Measurements from ENCODE around the gene CSNK1G2. TPM values are rescaled to one million over a fixed set of nuclear protein-coding genes. Genes with fewer than 3 reads are reported as not detected.

CSNK1G2 gene
- total RNA-seq, 4 donors from 2014 or later, result 34.1 to 52.6 (median 48.5) TPM

- H3K4me3 ChIP-seq, result no peak overlapping the region
- no peaks in the 10 kb centered on the region for H3K9me3 ChIP-seq
- H3K27me3 ChIP-seq, result no peaks in the 10 kb centered on the region
- H3K36me3 ChIP-seq, result peaks cover 7 to 38% (median 25%) of the 10 kb centered on the region in 4 donors
- TF ChIP-seq EP300 (IDR thresholded peaks at IDR 0.05) (no peak), POLR2AphosphoS5 (IDR thresholded peaks at IDR 0.05) (no peak), CTCF (IDR thresholded peaks at IDR 0.05) (no peak), POLR2A (IDR thresholded peaks at IDR 0.05; ENCODE audit: low read depth) (no peak)
- H3K27ac ChIP-seq (replicated peaks in 1 of 4), result no peak overlapping the region
- 97% methylated on average over 12 of the region's 16 CpGs for WGBS
- no peak for DNase-seq (ENCODE audit: extremely low spot score)
- intact Hi-C loops (cut with DNase I), result no loop called here
- H3K4me1 ChIP-seq, result peaks cover 0 to 22% (median 11%) of the 10 kb centered on the region in 4 donors
These were observed 9.7 kb downstream of the CSNK1G2 start for GRCh38 chr19:1950640-1951039.

DNA sequence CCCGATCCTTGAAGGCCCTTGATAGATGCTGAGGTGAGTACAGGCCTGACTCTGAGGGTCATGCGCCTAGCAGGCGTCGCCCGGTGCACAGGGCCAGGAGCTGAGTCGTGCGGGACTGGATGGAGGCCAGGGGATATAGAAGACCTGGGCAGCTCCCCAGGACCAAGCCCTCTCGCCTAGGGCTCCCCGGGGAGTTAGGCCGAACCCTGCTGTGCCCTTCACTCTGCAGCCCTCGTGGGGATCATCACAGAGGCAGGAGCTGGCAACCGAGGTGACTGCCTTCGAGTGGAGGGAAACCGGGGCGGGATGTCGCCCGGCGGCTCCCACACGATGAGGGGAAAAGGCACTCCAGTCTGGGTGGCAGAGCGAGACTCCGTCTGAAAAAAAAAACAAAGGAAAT, 11.7 kb downstream of the CSNK1G2 start:
- no peak overlapping the region for H3K27ac ChIP-seq (replicated peaks in 1 of 4)
- H3K27me3 ChIP-seq, result no peaks in the 10 kb centered on the region
- no peaks in the 10 kb centered on the region for H3K9me3 ChIP-seq
- peaks cover 7 to 38% (median 26%) of the 10 kb centered on the region in 4 donors for H3K36me3 ChIP-seq
- no peak overlapping the region for H3K4me3 ChIP-seq
- intact Hi-C loops (cut with DNase I), result no loop called here
- no peak for DNase-seq (ENCODE audit: extremely low spot score)
- whole genome bisulfite sequencing, result 87% methylated on average over 21 of the region's 21 CpGs
- peaks cover 0 to 32% (median 19%) of the 10 kb centered on the region in 4 donors for H3K4me1 ChIP-seq
- no peak for TF ChIP-seq EP300 (IDR thresholded peaks at IDR 0.05)
- TF ChIP-seq POLR2AphosphoS5 (IDR thresholded peaks at IDR 0.05), result no peak
- TF ChIP-seq CTCF (IDR thresholded peaks at IDR 0.05), result no peak
- TF ChIP-seq POLR2A (IDR thresholded peaks at IDR 0.05; ENCODE audit: low read depth), result no peak

GRCh38 chr19:1953037-1953436, 12.1 kb downstream of the CSNK1G2 start:
- Histone ChIP-seq H3K27ac (replicated peaks in 1 of 4) (no peak overlapping the region), H3K4me3 (no peak overlapping the region), H3K4me1 (peaks cover 0 to 36% (median 20%) of the 10 kb centered on the region in 4 donors), H3K36me3 (peaks cover 7 to 38% (median 26%) of the 10 kb centered on the region in 4 donors), H3K9me3 (no peaks in the 10 kb centered on the region), H3K27me3 (no peaks in the 10 kb centered on the region)
- intact Hi-C loops (cut with DNase I), result no loop called here
- TF ChIP-seq EP300 (IDR thresholded peaks at IDR 0.05) (no peak), CTCF (IDR thresholded peaks at IDR 0.05) (no peak), POLR2AphosphoS5 (IDR thresholded peaks at IDR 0.05) (no peak), POLR2A (IDR thresholded peaks at IDR 0.05; ENCODE audit: low read depth) (no peak)
- WGBS, result 91% methylated on average over 17 of the region's 19 CpGs
- no peak for DNase-seq (ENCODE audit: extremely low spot score)

DNA sequence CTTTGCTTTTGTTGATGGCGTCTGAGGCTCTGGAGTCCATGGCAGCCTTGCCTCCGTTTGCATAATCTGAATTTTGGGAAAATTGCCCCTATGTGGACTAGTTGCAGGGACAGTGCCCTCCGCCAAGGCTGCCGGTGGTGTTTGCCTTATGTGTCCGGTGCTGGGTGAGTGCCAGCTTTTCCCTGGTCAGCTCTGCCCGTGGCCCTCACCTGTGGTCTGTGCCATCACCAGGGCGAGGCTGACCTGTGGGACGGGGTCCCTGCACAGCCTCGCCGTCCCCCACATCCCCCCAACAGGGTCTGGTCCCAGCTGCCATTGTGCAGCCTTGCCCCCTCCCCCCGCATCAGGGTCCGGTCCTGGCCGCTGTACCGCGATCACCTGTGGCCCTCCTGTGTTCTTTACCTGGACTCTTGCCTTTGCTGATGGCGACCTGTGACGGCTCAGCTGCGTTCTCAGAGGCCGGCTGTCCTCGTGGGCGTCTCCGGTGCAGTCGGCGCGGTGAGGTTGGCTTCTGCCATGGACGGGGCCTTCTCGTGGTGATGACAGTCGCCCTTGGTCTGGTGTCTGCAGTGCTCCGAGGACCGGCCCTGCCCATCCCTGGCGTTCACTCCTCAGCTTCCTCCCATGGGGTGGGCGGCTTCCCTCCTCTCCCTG, 12.6 kb downstream of the CSNK1G2 start:
- H3K27me3 ChIP-seq, result no peaks in the 10 kb centered on the region
- no peak for DNase-seq (ENCODE audit: extremely low spot score)
- H3K4me3 ChIP-seq, result no peak overlapping the region
- intact Hi-C loops (cut with DNase I), result no loop called here
- WGBS, result 90% methylated on average over 29 of the region's 32 CpGs
- peaks cover 0 to 36% (median 20%) of the 10 kb centered on the region in 4 donors for H3K4me1 ChIP-seq
- H3K36me3 ChIP-seq, result peaks cover 7 to 38% (median 26%) of the 10 kb centered on the region in 4 donors
- H3K9me3 ChIP-seq, result no peaks in the 10 kb centered on the region
- TF ChIP-seq POLR2AphosphoS5 (IDR thresholded peaks at IDR 0.05) (no peak), EP300 (IDR thresholded peaks at IDR 0.05) (no peak), POLR2A (IDR thresholded peaks at IDR 0.05; ENCODE audit: low read depth) (no peak), CTCF (IDR thresholded peaks at IDR 0.05) (no peak)
- no peak overlapping the region for H3K27ac ChIP-seq (replicated peaks in 1 of 4)

Measured in esophagus muscularis mucosa (tissue), 4 donors.